ENCODE data around the gene ARG2. TPM values are rescaled to one million over a fixed set of nuclear protein-coding genes. Genes with fewer than 3 reads are reported as not detected.

Gene ARG2
- total RNA-seq, 4 donors from 2014 or later, result 3.5 to 9.6 (median 5.4) TPM

GRCh38 chr14:67650151-67650550 lies 30.4 kb downstream of the ARG2 start:
- H3K27me3 ChIP-seq, result no peaks in the 10 kb centered on the region
- TF ChIP-seq CTCF (IDR thresholded peaks at IDR 0.05) (no peak), POLR2AphosphoS5 (IDR thresholded peaks at IDR 0.05) (no peak), EP300 (IDR thresholded peaks at IDR 0.05) (no peak), POLR2A (IDR thresholded peaks at IDR 0.05) (no peak)
- H3K4me1 ChIP-seq, result no peaks in the 10 kb centered on the region
- no peak for DNase-seq (ENCODE audit: low spot score in 2 of 2)
- H3K27ac ChIP-seq, result no peak overlapping the region
- no peak overlapping the region for H3K4me3 ChIP-seq
- 73% methylated on average over 1 of the region's 1 CpG for WGBS
- no peaks in the 10 kb centered on the region for H3K9me3 ChIP-seq
- H3K36me3 ChIP-seq, result peaks cover 90% of the 10 kb centered on the region

- H3K4me3 ChIP-seq, result no peak overlapping the region
- no peaks in the 10 kb centered on the region for H3K27me3 ChIP-seq
- H3K27ac ChIP-seq, result no peak overlapping the region
- H3K9me3 ChIP-seq, result no peaks in the 10 kb centered on the region
- no peaks in the 10 kb centered on the region for H3K4me1 ChIP-seq
- peaks cover 95% of the 10 kb centered on the region for H3K36me3 ChIP-seq
- TF ChIP-seq CTCF (IDR thresholded peaks at IDR 0.05) (no peak), EP300 (IDR thresholded peaks at IDR 0.05) (no peak), POLR2A (IDR thresholded peaks at IDR 0.05) (no peak), POLR2AphosphoS5 (IDR thresholded peaks at IDR 0.05) (no peak)
- 65% methylated on average over 2 of the region's 2 CpGs for WGBS
- DNase-seq (ENCODE audit: low spot score in 2 of 2), result no peak
Observed at GRCh38 chr14:67650694-67651093, 31.0 kb downstream of the ARG2 start.

GRCh38 chr14:67652189-67652588 lies 32.5 kb downstream of the ARG2 start:
- Histone ChIP-seq H3K4me1 (no peaks in the 10 kb centered on the region), H3K4me3 (no peak overlapping the region), H3K27ac (no peak overlapping the region), H3K9me3 (no peaks in the 10 kb centered on the region), H3K36me3 (peaks cover 95% of the 10 kb centered on the region), H3K27me3 (no peaks in the 10 kb centered on the region)
- no peak for DNase-seq (ENCODE audit: low spot score in 2 of 2)
- WGBS, result 68% methylated on average over 1 of the region's 1 CpG
- no peak for TF ChIP-seq CTCF (IDR thresholded peaks at IDR 0.05)

DNA sequence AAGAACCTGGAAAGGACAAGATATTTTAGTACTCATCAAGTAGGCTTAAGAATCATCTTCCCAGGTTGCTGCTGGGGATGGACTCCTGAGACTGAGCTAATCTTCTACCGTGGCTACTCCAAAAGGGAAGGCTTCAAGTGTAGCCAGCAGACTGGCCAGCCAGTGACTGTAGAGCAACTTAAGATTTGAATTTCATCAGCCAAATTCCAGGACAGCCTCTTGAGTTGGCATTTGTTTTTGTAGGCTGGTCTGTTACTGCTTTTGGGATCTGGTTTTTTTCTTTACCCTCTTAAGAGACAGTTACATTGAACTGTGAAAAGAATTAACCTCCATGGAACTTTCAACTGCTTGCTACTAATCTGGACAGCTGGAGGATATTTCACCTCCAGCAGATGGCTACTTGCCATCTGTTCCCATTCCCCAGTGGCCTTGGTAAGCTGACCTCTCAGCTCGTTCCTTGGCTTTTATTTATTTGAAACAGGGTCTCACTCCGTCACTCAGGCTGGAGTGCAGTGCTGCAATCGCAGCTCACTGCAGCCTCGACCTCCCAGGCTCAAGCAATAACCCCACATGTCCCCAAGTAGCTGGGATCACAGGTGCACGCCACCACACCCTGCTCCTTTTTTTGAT lies 34.0 kb downstream of the ARG2 start:
- WGBS, result 84% methylated on average over 6 of the region's 6 CpGs
- no peak for DNase-seq (ENCODE audit: low spot score in 2 of 2)
- H3K27ac ChIP-seq, result no peak overlapping the region

DNA sequence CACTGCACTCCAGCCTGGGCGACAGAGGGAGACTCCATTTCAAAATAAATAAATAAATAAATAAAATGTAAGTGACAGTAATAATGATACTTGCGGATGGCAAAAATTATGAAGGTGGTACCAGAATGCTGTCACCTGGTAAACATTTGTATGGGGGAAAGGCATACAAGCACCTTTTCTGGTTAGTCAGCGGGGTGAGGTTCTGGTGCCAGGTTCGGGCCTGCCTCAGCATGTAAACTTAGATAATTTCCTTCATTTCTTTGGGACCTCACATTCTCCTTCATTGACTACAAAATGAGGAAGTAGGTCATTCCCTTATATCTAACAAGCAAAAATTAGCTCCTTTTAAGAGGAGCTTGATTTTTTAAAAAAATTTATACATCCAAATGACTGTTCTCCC lies 43.9 kb downstream of the ARG2 start:
- WGBS, result 69% methylated on average over 4 of the region's 4 CpGs
- Histone ChIP-seq H3K4me3 (no peak overlapping the region), H3K4me1 (peaks cover 23% of the 10 kb centered on the region), H3K27me3 (no peaks in the 10 kb centered on the region), H3K9me3 (no peaks in the 10 kb centered on the region), H3K36me3 (peaks cover 2% of the 10 kb centered on the region), H3K27ac (no peak overlapping the region)
- DNase-seq (ENCODE audit: low spot score in 2 of 2), result no peak
- TF ChIP-seq POLR2A (IDR thresholded peaks at IDR 0.05) (no peak), EP300 (IDR thresholded peaks at IDR 0.05) (no peak), POLR2AphosphoS5 (IDR thresholded peaks at IDR 0.05) (no peak), CTCF (IDR thresholded peaks at IDR 0.05) (no peak)

More for the DNA sequence above, 34.0 kb downstream of the ARG2 start:
- H3K9me3 ChIP-seq, result no peaks in the 10 kb centered on the region
- TF ChIP-seq POLR2A (IDR thresholded peaks at IDR 0.05), result no peak
- TF ChIP-seq POLR2AphosphoS5 (IDR thresholded peaks at IDR 0.05), result no peak
- no peak for TF ChIP-seq EP300 (IDR thresholded peaks at IDR 0.05)
- no peak for TF ChIP-seq CTCF (IDR thresholded peaks at IDR 0.05)
- H3K4me1 ChIP-seq, result no peaks in the 10 kb centered on the region
- H3K27me3 ChIP-seq, result no peaks in the 10 kb centered on the region
- H3K36me3 ChIP-seq, result peaks cover 91% of the 10 kb centered on the region
- H3K4me3 ChIP-seq, result no peak overlapping the region

All from suprapubic skin (tissue), 4 donors.